HEK293 (cell line): Measurements from ENCODE around the gene VAT1L.

Experiments
- CTCF ChIA-PET: fragments of 350-600 bp; formaldehyde crosslinking; extraction: SDS; loops from one replicate; lab custom pipeline; 2021; ENCODE audit warnings: antibody characterized with exemption; lab: Yijun Ruan, JAX
- POLR2A ChIA-PET: fragments of 300-600 bp; formaldehyde crosslinking; extraction: SDS; loops from one replicate; lab custom pipeline; 2020; ENCODE audit warnings: antibody characterized with exemption, inconsistent platforms; lab: Yijun Ruan, JAX
- H3K27ac ChIP-seq: fragments of 200-500 bp; sonication (Bioruptor generic); 2 replicates; pipeline ENCODE4 v1.5.1; 2014; ENCODE audit warnings: low read depth, low read length, control low read depth, inconsistent platforms; ENCODE audit errors: extremely low read depth
- H3K36me3 ChIP-seq, 2 experiments: fragments of 200-500 bp in 1 of 2; sonication (Bioruptor generic) in 1 of 2; 1 replicate in 1 of 2; 2 replicates in 1 of 2; pipeline ENCODE4 v1.5.1; 2014 to 2017; ENCODE audit warnings: inconsistent platforms in 2 of 2, low read length in 2 of 2; ENCODE audit not compliant: control insufficient read depth in 2 of 2, insufficient read depth in 1 of 2
- H3K4me1 ChIP-seq: fragments of 200-500 bp; sonication (Bioruptor generic); 2 replicates; pipeline ENCODE4 v1.5.1; 2014; ENCODE audit warnings: mild to moderate bottlenecking, low read length, inconsistent platforms; ENCODE audit not compliant: control insufficient read depth, insufficient read depth
- H3K4me3 ChIP-seq: 2 replicates; pipeline ENCODE4 v1.5.1; 2011; ENCODE audit warnings: low read depth, mild to moderate bottlenecking, control low read depth, low read length, moderate library complexity
- H3K9me3 ChIP-seq: fragments of 200-500 bp; sonication (Bioruptor generic); 2 replicates; pipeline ENCODE4 v1.5.1; 2014; ENCODE audit warnings: low read depth, low read length, inconsistent platforms; ENCODE audit not compliant: control insufficient read depth, insufficient read depth
- GLI4 ChIP-seq: fragments of 450-650 bp; formaldehyde crosslinking; IDR thresholded peaks from 2 replicates; pipeline ENCODE4 v1.5.1; 2016; ENCODE audit warnings: missing biosample characterization, missing genetic modification characterization
- GLIS2 ChIP-seq: fragments of 450-650 bp; formaldehyde crosslinking; IDR thresholded peaks from 2 replicates; pipeline ENCODE4 v1.5.1; 2016; ENCODE audit warnings: missing biosample characterization, missing genetic modification characterization
- KLF1 ChIP-seq: fragments of 450-650 bp; formaldehyde crosslinking; IDR thresholded peaks from 2 replicates; pipeline ENCODE4 v1.5.1; 2016; ENCODE audit warnings: missing biosample characterization, missing genetic modification characterization
- ZBTB1 ChIP-seq: fragments of 450-650 bp; formaldehyde crosslinking; IDR thresholded peaks from 2 replicates; pipeline ENCODE4 v1.5.1; 2016; ENCODE audit warnings: missing biosample characterization, missing genetic modification characterization
- ZBTB48 ChIP-seq: fragments of 450-650 bp; formaldehyde crosslinking; IDR thresholded peaks from 2 replicates; pipeline ENCODE4 v1.5.1; 2016; ENCODE audit warnings: missing biosample characterization, missing genetic modification characterization
- ZEB2 ChIP-seq: fragments of 450-650 bp; formaldehyde crosslinking; IDR thresholded peaks from 2 replicates; pipeline ENCODE4 v1.5.1; 2016; ENCODE audit warnings: missing biosample characterization, missing genetic modification characterization
- ZNF138 ChIP-seq: fragments of 450-650 bp; formaldehyde crosslinking; IDR thresholded peaks from 2 replicates; pipeline ENCODE4 v1.5.1; 2016; ENCODE audit warnings: missing biosample characterization, missing genetic modification characterization, borderline replicate concordance
- ZNF24 ChIP-seq: fragments of 450-650 bp; formaldehyde crosslinking; IDR thresholded peaks from 2 replicates; pipeline ENCODE4 v1.5.1; 2016; ENCODE audit warnings: missing biosample characterization, missing genetic modification characterization
- ZNF302 ChIP-seq: fragments of 450-650 bp; formaldehyde crosslinking; IDR thresholded peaks from 2 replicates; pipeline ENCODE4 v1.5.1; 2016; ENCODE audit warnings: missing biosample characterization, missing genetic modification characterization, low read depth
- ZNF37A ChIP-seq: fragments of 450-650 bp; IDR thresholded peaks from 2 replicates; pipeline ENCODE4 v1.5.1; 2018; ENCODE audit warnings: missing biosample characterization, missing genetic modification characterization
- ZNF433 ChIP-seq: fragments of 450-650 bp; formaldehyde crosslinking; IDR thresholded peaks from 2 replicates; pipeline ENCODE4 v1.5.1; 2016; ENCODE audit warnings: missing biosample characterization, missing genetic modification characterization, low read depth
- ZNF501 ChIP-seq: fragments of 450-650 bp; formaldehyde crosslinking; IDR thresholded peaks from 2 replicates; pipeline ENCODE4 v1.5.1; 2016; ENCODE audit warnings: missing biosample characterization, missing genetic modification characterization
- ZNF530 ChIP-seq: fragments of 450-650 bp; formaldehyde crosslinking; IDR thresholded peaks from 2 replicates; pipeline ENCODE4 v1.5.1; 2016; ENCODE audit warnings: low read depth, missing biosample characterization, missing genetic modification characterization
- ZNF549 ChIP-seq: fragments of 450-650 bp; IDR thresholded peaks from 2 replicates; pipeline ENCODE4 v1.5.1; 2018; ENCODE audit warnings: missing biosample characterization, missing genetic modification characterization, mild to moderate bottlenecking, inconsistent platforms, moderate library complexity
- ZNF571 ChIP-seq: fragments of 450-650 bp; formaldehyde crosslinking; IDR thresholded peaks from 2 replicates; pipeline ENCODE4 v1.5.0; 2017; ENCODE audit warnings: missing biosample characterization, missing genetic modification characterization
- ZNF777 ChIP-seq: fragments of 450-650 bp; formaldehyde crosslinking; IDR thresholded peaks from 2 replicates; pipeline ENCODE4 v1.5.1; 2017; ENCODE audit warnings: missing biosample characterization, missing genetic modification characterization, borderline replicate concordance
- ZSCAN23 ChIP-seq: fragments of 450-650 bp; formaldehyde crosslinking; IDR thresholded peaks from 2 replicates; pipeline ENCODE4 v1.5.1; 2016; ENCODE audit warnings: missing biosample characterization, missing genetic modification characterization
- TF ChIP-seq, protein P1 (sequence below): fragments of 450-650 bp; formaldehyde crosslinking; IDR thresholded peaks from 2 replicates; pipeline ENCODE4 v1.5.1; 2016; ENCODE audit warnings: missing biosample characterization, missing genetic modification characterization, low read depth
- TF ChIP-seq, protein P2 (sequence below): sonication (generic); formaldehyde crosslinking; IDR thresholded peaks from 2 replicates; pipeline ENCODE4 v1.8.1; 2022; ENCODE audit warnings: mild to moderate bottlenecking, moderate library complexity, missing genetic modification reagents
- TF ChIP-seq, protein P3 (sequence below): fragments of 450-650 bp; formaldehyde crosslinking; conservative IDR thresholded peaks from 2 replicates; pipeline ENCODE4 v1.5.1; 2016; ENCODE audit warnings: low read depth, missing biosample characterization, missing genetic modification characterization
- TF ChIP-seq, protein P4 (sequence below): fragments of 450-650 bp; formaldehyde crosslinking; IDR thresholded peaks from 2 replicates; pipeline ENCODE4 v1.5.1; 2016; ENCODE audit warnings: missing biosample characterization, missing genetic modification characterization
- TF ChIP-seq, protein P5 (sequence below): fragments of 450-650 bp; formaldehyde crosslinking; IDR thresholded peaks from 2 replicates; pipeline ENCODE4 v1.5.1; 2016; ENCODE audit warnings: missing biosample characterization, missing genetic modification characterization

Gene VAT1L

DNA sequence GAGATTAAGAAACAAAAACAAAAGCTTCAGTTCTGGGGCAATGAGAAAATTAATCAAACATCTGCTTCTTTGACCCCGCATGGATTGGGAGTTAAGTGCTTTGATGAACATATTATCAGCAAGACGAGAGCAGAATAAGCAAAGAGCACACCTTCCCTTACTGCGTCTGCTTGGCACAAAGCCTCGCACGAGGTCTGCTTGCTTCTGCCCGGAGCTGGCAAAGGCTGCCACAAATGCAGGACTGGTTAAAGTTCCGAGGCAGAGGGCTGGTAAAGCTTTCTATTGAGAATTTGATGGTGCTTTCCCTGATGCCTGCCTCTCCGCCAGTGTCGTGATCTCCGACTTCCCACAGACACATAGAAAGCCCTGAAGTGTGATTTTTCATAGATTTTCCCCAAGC, 17.0 kb downstream of the VAT1L start:
- Histone ChIP-seq H3K9me3 (no peaks in the 10 kb centered on the region), H3K27ac (no peak overlapping the region), H3K4me3 (no peak overlapping the region), H3K4me1 (no peaks in the 10 kb centered on the region), H3K36me3 (no peaks in the 10 kb centered on the region)
- TF ChIP-seq ZNF24 (no peak), ZNF302 (tag by site-specific recombination) (no peak), ZBTB48 (no peak), ZNF501 (no peak), GLI4 (tag by site-specific recombination) (no peak), ZSCAN23 (no peak), GLIS2 (tag by site-specific recombination) (no peak), ZEB2 (tag by site-specific recombination) (no peak), ZNF37A (tag by site-specific recombination) (no peak), ZNF777 (tag by site-specific recombination) (no peak), ZBTB1 (tag by site-specific recombination) (no peak), ZNF530 (no peak), KLF1 (tag by site-specific recombination) (no peak), ZNF571 (tag by site-specific recombination) (no peak), ZNF433 (tag by site-specific recombination) (no peak), ZNF138 (tag by site-specific recombination) (no peak), ZNF549 (tag by site-specific recombination) (no peak)
- TF ChIP-seq, protein P1, sequence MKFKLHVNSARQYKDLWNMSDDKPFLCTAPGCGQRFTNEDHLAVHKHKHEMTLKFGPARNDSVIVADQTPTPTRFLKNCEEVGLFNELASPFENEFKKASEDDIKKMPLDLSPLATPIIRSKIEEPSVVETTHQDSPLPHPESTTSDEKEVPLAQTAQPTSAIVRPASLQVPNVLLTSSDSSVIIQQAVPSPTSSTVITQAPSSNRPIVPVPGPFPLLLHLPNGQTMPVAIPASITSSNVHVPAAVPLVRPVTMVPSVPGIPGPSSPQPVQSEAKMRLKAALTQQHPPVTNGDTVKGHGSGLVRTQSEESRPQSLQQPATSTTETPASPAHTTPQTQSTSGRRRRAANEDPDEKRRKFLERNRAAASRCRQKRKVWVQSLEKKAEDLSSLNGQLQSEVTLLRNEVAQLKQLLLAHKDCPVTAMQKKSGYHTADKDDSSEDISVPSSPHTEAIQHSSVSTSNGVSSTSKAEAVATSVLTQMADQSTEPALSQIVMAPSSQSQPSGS = no peak
- TF ChIP-seq, protein P2, sequence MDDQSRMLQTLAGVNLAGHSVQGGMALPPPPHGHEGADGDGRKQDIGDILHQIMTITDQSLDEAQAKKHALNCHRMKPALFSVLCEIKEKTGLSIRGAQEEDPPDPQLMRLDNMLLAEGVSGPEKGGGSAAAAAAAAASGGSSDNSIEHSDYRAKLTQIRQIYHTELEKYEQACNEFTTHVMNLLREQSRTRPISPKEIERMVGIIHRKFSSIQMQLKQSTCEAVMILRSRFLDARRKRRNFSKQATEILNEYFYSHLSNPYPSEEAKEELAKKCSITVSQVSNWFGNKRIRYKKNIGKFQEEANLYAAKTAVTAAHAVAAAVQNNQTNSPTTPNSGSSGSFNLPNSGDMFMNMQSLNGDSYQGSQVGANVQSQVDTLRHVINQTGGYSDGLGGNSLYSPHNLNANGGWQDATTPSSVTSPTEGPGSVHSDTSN (CRISPR knock-in tag) = no peak
- TF ChIP-seq, protein P3, sequence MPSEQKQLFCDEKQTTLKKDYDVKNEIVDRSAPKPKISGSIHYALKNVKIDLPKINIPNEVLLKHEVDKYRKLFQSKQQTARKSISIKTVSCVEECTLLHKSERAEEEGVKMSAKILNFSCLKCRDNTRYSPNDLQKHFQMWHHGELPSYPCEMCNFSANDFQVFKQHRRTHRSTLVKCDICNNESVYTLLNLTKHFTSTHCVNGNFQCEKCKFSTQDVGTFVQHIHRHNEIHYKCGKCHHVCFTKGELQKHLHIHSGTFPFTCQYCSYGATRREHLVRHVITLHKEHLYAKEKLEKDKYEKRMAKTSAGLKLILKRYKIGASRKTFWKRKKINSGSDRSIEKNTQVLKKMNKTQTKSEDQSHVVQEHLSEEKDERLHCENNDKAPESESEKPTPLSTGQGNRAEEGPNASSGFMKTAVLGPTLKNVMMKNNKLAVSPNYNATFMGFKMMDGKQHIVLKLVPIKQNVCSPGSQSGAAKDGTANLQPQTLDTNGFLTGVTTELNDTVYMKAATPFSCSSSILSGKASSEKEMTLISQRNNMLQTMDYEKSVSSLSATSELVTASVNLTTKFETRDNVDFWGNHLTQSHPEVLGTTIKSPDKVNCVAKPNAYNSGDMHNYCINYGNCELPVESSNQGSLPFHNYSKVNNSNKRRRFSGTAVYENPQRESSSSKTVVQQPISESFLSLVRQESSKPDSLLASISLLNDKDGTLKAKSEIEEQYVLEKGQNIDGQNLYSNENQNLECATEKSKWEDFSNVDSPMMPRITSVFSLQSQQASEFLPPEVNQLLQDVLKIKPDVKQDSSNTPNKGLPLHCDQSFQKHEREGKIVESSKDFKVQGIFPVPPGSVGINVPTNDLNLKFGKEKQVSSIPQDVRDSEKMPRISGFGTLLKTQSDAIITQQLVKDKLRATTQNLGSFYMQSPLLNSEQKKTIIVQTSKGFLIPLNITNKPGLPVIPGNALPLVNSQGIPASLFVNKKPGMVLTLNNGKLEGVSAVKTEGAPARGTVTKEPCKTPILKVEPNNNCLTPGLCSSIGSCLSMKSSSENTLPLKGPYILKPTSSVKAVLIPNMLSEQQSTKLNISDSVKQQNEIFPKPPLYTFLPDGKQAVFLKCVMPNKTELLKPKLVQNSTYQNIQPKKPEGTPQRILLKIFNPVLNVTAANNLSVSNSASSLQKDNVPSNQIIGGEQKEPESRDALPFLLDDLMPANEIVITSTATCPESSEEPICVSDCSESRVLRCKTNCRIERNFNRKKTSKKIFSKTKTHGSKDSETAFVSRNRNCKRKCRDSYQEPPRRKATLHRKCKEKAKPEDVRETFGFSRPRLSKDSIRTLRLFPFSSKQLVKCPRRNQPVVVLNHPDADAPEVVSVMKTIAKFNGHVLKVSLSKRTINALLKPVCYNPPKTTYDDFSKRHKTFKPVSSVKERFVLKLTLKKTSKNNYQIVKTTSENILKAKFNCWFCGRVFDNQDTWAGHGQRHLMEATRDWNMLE = no peak
- ChIA-PET CTCF (no interaction called here), POLR2A (no interaction called here)

DNA sequence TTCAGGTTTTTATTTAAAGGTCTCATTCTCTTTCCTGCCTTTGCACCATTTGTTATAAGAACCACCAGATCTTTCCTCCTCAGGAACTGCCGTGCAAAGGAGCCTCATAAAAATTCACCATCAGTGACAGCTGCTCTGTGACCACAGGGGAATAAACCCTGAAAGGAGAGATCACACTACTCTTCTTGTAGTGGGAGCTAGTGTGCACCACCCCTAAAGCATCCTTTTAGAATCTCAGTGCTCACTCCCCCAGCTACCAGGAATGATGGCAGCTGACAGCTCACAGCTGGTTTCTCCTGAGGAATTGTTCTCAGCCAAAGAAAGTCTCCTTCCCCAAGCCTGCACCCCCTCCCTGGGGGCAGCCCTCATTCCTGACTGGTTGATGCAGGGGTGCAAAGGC, 18.7 kb downstream of the VAT1L start:
- Histone ChIP-seq H3K27ac (no peak overlapping the region), H3K4me1 (no peaks in the 10 kb centered on the region), H3K4me3 (no peak overlapping the region), H3K9me3 (no peaks in the 10 kb centered on the region), H3K36me3 (no peaks in the 10 kb centered on the region)
- TF ChIP-seq, protein P4, sequence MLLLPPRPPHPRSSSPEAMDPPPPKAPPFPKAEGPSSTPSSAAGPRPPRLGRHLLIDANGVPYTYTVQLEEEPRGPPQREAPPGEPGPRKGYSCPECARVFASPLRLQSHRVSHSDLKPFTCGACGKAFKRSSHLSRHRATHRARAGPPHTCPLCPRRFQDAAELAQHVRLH (tag by site-specific recombination) = no peak
- TF ChIP-seq, protein P5, sequence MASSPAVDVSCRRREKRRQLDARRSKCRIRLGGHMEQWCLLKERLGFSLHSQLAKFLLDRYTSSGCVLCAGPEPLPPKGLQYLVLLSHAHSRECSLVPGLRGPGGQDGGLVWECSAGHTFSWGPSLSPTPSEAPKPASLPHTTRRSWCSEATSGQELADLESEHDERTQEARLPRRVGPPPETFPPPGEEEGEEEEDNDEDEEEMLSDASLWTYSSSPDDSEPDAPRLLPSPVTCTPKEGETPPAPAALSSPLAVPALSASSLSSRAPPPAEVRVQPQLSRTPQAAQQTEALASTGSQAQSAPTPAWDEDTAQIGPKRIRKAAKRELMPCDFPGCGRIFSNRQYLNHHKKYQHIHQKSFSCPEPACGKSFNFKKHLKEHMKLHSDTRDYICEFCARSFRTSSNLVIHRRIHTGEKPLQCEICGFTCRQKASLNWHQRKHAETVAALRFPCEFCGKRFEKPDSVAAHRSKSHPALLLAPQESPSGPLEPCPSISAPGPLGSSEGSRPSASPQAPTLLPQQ (tag by site-specific recombination) = no peak
- POLR2A ChIA-PET = no interaction called here
- CTCF ChIA-PET = interaction anchor here (0.6 to 1.1 kb wide), 2 partner anchors 132 to 200 kb away, joined by 3 to 5 read pairs; no protein-coding TSS in a partner anchor
